GM10248 (cell line): ENCODE measurements around the gene BST2.

Experiments
- CTCF ChIA-PET: fragments of 300-600 bp; sonication (Branson Sonifier 250); formaldehyde crosslinking; extraction: SDS; loops from one replicate; lab custom pipeline; 2021; ENCODE audit warnings: antibody characterized with exemption; lab: Yijun Ruan, JAX
- POLR2A ChIA-PET: fragments of 350-650 bp; sonication (Branson Sonifier 250); formaldehyde crosslinking; extraction: SDS; loops from one replicate; lab custom pipeline; 2020; ENCODE audit warnings: antibody characterized with exemption; lab: Yijun Ruan, JAX
- DNase-seq: peaks from one replicate; pipeline ENCODE4 v3.0.0; 2012; ENCODE audit errors: extremely low spot score
- TF ChIP-seq, protein P1 (sequence below): IDR thresholded peaks from 2 replicates; pipeline ENCODE4 v1.5.1; 2012; ENCODE audit warnings: mild to moderate bottlenecking, low read depth; ENCODE audit errors: extremely low read depth, missing control alignments, control extremely low read depth

Gene BST2

DNA sequence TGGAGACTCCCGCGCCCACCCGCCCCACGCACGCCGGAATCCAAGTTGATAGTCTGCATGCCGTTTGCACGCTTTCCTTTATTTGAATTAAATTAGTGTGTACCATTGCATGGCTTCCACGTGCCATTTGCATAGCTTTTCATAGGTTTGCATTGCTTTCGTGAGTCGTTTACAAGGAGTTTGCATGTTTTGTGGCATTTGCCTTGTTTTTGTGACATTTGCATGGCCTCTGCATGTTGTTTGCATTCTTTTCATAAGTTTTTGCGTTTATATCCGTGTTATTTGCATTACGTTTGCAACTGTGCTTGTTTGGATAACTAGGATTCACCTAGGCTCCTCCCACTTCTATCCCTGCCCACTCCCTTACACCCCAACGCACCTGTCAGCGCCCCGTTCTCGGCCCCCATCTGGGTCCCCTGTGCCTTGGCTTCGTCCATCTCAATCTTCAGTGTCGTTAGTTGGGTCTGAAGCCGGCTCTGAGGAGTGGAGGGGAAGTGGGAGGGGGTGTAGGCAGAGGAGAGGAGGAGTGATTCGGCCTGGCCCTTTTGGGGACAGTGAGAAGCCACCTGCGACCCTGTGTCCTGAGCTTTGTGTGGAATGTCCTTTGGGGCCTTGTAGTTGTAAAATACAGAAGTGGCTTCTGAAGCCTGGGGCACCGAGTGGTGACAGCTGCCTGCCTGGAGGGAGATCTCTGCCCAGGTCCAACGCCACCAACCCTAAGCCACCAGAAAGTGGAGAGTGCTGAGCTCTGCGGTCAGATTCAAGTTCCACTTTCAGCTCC lies 13.9 kb downstream of the BST2 start:
- POLR2A ChIA-PET: interaction anchor here (0.7 to 1.6 kb wide), 2 partner anchors 13 to 14 kb away, joined by 4 to 7 read pairs; partner anchors contain the start of gene BST2
- CTCF ChIA-PET: interaction anchor here (0.9 to 9.2 kb wide), 12 partner anchors 12 to 98 kb away, joined by 3 to 192 read pairs (median 4); partner anchors contain the start of genes BST2, MRPL34 and TMEM221

DNA sequence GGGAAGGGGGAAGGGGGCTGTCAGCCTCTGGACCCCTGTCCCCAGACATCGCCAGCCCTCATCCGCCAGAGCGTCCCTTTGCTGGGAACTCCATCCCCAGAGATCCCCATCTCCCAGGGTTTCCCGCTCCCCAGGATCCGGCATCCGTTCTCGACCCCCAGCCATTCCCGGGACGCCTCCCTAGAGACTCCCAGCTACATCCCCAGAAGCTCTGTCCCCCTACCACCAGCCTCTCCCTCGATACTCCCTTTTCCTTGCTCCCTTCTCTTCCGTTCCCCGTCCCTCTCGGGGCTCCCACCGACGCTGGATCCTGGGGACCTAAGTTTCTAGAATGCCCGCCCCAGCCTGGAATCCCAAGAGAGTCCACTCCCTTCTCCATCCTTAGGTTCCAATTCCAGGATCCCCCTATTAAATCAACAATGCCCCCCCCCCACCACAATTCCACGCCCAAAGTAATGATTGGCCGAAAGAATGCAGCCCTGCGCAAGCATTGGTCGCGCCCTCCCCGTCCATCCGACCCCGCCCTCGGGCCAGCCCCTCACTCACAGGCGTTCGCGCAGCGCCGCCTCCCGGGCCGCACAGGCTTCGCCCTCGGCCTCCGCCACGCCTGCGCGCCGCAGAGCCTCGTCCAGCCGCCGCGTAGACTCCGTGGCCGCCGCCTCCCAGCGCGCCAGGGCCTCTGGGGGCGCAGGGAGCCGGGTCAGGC lies 14.6 kb downstream of the BST2 start:
- CTCF ChIA-PET: interaction anchor here (0.9 to 9.2 kb wide), 10 partner anchors 9 to 107 kb away, joined by 3 to 192 read pairs (median 6); partner anchors contain the start of gene MRPL34
- TF ChIP-seq, protein P1, sequence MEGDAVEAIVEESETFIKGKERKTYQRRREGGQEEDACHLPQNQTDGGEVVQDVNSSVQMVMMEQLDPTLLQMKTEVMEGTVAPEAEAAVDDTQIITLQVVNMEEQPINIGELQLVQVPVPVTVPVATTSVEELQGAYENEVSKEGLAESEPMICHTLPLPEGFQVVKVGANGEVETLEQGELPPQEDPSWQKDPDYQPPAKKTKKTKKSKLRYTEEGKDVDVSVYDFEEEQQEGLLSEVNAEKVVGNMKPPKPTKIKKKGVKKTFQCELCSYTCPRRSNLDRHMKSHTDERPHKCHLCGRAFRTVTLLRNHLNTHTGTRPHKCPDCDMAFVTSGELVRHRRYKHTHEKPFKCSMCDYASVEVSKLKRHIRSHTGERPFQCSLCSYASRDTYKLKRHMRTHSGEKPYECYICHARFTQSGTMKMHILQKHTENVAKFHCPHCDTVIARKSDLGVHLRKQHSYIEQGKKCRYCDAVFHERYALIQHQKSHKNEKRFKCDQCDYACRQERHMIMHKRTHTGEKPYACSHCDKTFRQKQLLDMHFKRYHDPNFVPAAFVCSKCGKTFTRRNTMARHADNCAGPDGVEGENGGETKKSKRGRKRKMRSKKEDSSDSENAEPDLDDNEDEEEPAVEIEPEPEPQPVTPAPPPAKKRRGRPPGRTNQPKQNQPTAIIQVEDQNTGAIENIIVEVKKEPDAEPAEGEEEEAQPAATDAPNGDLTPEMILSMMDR: peak; percentile 95

More for the DNA sequence above, 13.9 kb downstream of the BST2 start:
- TF ChIP-seq, protein P1: no peak
- no peak for DNase-seq

DNA sequence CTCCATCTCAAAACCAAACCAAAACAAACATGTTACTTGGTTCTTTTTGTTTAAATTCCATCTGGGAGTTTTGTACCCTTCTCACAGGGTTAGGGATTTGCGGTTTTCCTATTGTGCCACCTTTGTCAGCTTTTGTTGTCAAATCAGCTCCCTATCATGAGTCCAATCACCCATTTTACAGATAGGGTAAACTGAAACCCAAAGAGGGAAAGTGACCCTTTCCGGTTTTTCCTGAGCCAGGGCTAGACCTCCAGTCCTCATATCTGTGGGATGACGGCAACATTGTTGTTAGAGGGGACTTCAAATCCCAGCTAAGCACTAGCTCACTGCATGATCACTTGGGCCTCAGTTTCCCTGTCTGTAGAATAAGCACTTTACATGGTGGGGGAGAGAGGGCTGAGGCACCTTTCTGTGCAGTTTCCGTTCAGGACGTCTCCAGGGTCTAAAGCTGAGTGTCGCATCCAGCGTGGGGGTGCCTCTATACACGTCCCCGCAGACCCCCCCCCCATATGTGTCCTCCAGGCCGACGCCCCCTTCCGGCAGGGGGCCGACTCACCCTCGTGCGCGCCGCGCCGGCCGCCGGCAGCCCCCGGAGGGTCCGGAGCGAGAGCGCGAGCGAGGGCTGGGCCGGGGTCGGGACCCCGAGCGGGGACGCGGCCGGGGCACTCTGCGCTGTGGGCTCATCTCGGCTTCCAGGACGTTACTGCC lies 15.3 kb downstream of the BST2 start:
- CTCF ChIA-PET: interaction anchor here (1.0 to 9.2 kb wide), 17 partner anchors 10 to 675 kb away, joined by 3 to 192 read pairs (median 5); partner anchors contain the start of genes BST2, MRPL34 and PLVAP
- POLR2A ChIA-PET: interaction anchor here (0.6 to 0.7 kb wide), 2 partner anchors 19 to 65 kb away, joined by 3 read pairs; no protein-coding TSS in a partner anchor
- TF ChIP-seq, protein P1: peak; percentile 21
- no peak for DNase-seq

More for the DNA sequence above, 14.6 kb downstream of the BST2 start:
- peak; percentile 95 for DNase-seq
- POLR2A ChIA-PET: interaction anchor here (0.6 to 1.6 kb wide), 2 partner anchors 15 to 20 kb away, joined by 3 to 4 read pairs; partner anchors contain the start of gene BST2

DNA sequence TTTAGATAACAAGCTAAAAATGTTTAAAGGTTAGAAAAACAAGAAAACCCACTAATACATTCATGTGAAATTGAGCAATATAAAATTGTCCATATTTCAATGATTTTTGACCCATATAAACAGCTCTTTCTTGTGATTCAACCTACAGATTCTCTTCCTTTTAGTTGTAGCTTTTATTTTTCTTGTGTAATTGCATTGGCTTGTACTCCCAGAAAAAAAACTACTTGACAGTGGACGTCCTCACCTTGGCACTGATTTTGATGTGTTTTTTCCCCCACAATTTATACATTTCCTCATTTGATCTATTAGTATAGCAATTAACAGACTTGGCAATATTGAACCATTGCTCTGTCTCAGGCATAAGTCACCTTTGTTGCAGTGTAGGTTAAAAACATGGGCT lies 16.1 kb downstream of the BST2 start:
- POLR2A ChIA-PET: interaction anchor here (0.6 to 0.7 kb wide), 2 partner anchors 45 to 64 kb away, joined by 3 read pairs; no protein-coding TSS in a partner anchor
- CTCF ChIA-PET: interaction anchor here (1.1 to 9.2 kb wide), 16 partner anchors 11 to 675 kb away, joined by 3 to 192 read pairs (median 5); partner anchors contain the start of genes BST2 and PLVAP
- TF ChIP-seq, protein P1: no peak
- no peak for DNase-seq

DNA sequence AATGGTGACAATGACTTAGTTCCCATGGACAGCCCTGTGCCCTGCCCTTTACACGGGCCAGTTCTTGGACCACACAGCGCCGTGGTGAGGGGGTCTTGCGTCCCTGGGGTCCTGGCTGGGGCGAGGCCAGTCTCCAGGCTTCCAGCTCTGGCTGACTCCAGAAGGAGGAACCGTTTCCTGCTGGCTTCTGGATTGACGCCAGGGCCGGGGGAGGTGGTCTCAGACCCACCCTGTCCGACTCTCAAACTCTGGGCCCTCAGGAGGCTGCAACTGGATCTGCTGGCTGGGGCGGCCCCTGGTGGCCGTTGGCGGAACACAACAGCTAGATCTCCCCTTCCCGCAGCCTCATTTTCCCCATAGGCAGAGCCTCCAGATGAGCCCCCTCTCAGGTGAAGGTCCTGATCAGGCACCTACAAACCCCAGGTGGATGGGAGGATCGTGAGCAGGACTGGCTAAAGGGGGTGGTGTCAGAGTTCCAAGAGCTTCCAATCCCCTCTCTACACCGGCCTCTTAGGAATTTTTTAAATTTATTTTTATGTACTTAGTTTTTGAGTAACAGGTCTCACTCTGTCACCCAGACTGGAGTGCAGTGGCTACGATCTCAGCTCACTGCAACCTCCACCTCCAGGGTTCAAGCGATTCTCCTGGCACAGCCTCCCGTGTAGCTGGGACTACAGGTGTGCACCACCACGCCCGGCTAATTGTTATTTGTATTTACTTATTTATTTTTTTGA lies 19.4 kb downstream of the BST2 start:
- ChIA-PET CTCF (interaction anchor here (0.8 to 9.2 kb wide), 31 partner anchors 8 to 613 kb away, joined by 3 to 192 read pairs (median 4); partner anchors contain the start of genes ABHD8, BABAM1, BST2 and DDA1), POLR2A (interaction anchor here (0.5 to 0.6 kb wide), 2 partner anchors 19 to 30 kb away, joined by 3 to 4 read pairs; partner anchors contain the start of gene BST2)
- peak; percentile 81 for DNase-seq
- TF ChIP-seq, protein P1: peak; percentile 89
